HCEC 1CT (cell line): Measurements from ENCODE around the gene SLC30A2.

ENCODE experiments used
- DNase-seq: peaks from one replicate; pipeline ENCODE4 v3.0.0-alpha.2; 2017

Gene SLC30A2

DNA sequence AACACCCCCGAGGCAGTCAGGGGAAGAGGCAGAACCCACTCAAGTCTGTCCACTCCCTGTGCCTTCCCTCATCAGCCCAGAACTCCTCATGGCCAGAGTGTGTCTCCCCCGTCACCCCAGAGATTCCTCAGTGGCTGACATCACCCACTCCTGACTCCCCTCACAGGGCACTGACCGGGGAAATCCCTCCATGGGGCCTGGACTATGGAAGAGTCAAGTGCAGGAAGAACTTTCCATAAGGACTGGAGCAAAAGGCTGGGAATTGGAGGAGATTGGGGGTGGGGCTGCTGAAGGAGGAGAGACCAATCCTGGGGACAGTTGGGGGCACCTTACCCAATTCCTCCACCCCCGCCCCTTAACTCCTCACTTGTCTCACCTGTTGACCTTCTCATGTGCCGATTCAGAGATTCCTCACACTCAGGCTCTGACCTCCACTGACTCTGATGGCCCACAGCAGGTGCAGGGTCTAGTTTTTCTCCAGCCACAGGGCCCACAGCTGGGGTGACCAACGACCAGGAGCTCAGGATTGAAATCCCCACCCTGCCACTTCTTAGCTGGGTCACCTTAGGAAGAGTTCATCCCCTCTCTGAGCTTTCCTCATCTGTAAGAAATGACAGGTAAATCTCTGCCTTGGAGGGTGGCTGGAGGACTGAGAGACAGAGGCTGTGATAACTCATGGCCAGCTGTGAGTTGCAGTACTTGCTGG lies 24.8 kb downstream of the SLC30A2 start:
- DNase-seq, result peak; percentile 31

DNA sequence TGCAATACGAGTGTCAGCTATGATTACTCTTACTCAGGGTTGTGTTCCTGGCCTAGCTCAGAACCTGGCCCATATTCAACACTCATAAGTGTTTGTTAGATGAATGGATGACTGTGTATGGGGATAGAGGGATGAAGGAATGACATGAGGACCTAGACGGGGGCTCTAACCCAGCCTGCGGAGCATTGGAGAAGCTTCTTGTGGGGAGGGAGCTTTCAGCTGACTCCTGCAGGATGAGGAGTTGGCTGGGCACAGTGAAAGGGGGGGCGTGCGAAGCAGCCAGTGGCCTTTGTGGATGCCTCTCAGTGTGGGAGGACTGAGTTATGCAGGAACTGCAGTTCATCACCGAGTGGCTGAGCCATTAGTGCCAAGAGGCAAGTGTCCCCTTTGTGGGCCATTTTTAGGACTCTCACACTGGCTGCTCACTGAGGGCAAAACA lies 25.6 kb downstream of the SLC30A2 start:
- peak; percentile 39 for DNase-seq

DNA sequence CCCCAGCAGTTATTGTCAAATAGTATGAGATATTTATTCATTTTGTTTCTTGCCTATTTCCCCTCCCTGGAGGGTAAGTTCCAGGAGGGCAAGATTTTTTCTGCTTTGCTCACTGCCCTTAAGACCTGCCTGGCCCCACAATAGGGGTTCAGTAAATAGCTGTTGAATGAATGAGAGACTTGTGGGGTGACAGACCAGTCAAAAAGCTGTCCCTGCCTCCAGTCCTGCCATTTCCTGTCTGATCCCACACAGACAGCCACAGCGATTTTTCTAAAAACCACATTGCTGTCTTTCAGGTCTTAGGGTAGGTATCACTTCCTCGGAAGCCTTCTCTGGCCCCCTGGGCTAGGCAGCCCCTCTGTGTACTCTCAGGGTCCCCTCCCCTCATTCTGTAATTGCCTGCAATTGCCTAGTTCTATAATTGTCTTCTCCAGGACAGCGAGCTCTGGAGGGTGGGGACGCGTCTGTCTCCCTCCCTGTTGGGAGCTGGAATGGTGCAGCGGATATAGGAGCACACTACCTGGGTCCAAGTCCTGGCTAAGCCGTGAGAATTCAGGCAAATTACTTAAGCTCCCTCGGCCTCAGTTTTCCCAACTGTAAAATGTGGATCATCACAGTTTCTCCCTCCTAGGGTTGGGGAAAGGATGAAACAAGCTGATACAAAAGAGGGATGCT lies 26.1 kb downstream of the SLC30A2 start:
- peak; percentile 90 for DNase-seq

DNA sequence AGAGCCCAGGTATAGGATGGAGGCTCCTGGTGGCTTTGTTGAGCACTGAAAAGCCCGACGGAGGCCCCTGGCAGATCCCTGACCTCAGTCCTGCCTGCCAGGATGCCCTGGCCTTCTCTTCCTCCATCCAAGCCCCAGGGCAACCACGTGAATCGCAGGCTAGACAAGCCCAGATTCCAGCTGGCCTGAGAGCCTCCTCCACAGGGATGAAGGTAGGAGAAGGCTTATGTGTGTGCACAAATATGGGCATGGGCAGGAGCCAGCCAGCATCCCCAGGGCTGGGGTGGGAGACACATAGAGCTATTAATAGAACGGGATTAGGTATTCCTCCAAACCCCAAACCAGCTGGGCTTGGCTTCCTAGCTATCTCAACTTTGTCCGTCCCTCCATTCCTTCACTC lies 28.3 kb downstream of the SLC30A2 start:
- DNase-seq, result peak; percentile 62

DNA sequence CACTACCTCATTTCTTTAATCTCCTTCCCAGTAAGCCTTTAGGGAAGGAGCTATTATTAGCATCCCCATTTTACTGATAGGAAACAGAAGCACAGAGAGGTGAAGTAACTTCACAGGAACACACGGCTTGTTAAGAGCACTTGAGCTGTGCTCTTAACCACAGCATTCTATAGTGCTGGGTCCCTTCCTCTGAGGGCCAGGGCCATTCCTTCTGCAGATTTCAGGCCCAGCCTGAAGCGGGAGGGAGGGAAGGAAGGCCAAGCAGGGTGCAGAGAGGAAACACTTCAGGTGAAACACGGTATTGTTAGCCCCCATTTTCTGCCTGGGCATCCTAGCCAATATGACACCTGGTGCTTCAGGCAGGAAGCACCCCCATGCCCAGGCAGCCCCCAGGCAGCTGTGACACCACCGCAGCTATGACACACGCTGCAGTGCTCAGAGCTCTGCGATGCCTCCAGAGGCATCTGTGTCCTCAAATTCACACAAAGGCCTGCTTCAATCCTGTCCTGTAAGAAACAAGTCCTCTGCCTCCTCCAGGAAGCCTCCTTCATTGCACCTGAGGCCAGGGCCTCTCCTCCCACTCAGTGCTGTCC lies 28.9 kb downstream of the SLC30A2 start:
- DNase-seq, result no peak

DNA sequence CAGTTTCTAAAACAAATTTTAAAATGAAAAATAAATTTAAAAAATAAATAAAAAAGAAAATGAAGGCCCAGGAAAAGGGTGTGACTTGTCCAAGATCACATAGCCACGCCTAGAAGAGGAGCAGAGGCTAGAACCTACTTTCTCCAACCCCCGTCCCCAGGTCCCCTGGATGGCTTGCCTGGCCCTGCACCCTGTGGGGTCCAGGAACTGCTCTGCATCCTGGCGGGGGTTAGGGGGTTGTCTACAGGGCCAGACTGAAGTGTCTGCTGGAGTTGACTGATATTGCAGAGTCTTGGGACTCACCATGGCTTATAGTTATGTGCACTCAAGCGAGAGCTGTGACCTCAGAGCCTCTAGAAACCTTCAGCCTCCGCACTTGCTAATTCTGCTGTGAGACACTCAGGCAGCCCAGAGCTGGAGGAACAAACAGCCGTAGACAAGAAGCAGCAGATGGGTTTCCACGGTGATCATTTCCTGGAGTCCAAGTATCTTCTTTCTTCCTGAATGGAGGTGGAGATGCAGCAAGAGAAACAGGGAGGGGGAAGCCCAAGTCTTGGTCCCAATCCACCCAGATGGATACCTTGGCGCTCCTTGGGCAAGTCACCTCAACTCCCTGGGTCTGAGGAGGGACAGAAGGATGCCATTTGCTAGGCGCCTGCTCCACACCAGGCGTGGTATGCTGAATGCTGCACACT lies 29.5 kb downstream of the SLC30A2 start:
- no peak for DNase-seq

DNA sequence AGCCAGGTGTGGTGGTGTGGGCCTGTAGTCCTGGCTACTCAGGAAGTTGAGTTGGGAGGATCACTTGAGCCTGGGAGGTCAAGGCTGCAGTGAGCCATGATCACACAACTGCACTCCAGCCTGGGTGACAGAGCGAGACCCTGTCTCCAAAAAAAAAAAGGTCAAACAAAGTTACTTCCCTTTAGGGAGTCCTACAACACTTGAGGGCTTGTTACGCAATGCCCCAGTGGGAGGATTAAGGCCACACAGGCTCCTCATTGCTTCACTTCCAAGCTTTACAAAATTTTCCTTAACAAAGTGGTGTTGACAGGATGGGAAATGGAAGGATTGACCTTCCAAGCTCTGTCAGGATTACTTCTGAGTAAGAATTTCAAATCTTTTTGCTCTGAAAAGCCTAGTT lies 30.6 kb downstream of the SLC30A2 start:
- peak; percentile 68 for DNase-seq

DNA sequence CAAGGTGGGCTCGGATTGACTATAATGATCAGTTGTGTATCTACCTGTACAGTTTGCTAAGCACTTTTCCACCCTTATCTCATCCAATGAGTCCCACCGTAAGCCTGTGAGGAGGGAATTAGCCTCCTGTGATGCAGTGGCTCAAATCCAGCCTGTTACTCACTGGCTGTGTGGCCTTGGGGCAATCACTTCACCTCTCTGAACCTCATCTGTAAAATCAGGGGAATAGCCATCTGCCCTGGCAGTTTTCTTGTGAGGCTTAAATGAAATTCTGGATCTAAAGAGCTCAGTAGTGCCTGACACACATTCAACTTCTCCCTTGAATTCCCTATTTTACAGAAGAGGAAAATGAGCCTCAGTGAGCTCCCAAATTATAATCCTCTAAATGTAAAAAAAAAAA lies 31.7 kb downstream of the SLC30A2 start:
- no peak for DNase-seq

DNA sequence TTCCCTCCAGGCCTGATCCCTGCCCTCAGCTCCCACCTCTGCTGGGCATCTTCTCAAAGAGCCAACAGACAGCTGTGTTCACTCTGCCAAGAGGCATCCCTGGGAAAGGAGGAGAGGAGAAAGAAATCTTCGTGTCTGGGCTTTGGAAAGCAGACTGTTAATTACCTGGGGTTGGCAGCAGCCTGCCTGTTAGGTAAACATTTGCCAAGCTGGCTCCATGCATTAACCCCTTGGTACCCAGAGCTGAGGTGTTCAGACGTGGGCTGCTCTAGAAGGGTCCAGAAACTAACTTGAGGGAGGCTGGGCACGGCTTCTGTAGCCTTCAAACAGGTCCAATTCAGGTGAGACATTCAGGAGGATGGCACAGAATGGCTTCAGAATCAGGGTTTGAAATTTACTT lies 33.1 kb downstream of the SLC30A2 start:
- DNase-seq, result no peak

DNA sequence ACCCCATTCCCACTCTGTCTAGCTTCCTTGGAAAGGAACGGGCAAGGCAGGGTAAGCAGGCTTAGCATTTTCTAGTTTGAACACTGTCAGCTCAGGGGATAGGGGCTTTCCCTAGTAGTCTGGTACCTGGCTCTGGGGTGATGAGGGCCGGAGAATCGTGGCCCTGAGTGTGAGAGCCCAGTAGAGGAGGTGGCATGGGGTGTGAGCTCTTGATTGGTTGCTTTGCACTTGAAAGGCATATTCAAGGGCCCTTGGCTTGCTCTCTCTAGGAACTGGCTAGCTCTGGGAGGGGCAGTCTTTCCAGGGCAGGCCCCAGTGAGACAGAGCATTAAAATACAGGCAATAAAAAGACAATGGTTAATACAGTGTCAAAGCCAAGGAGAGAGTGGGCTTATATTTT lies 35.1 kb downstream of the SLC30A2 start:
- DNase-seq, result no peak

DNA sequence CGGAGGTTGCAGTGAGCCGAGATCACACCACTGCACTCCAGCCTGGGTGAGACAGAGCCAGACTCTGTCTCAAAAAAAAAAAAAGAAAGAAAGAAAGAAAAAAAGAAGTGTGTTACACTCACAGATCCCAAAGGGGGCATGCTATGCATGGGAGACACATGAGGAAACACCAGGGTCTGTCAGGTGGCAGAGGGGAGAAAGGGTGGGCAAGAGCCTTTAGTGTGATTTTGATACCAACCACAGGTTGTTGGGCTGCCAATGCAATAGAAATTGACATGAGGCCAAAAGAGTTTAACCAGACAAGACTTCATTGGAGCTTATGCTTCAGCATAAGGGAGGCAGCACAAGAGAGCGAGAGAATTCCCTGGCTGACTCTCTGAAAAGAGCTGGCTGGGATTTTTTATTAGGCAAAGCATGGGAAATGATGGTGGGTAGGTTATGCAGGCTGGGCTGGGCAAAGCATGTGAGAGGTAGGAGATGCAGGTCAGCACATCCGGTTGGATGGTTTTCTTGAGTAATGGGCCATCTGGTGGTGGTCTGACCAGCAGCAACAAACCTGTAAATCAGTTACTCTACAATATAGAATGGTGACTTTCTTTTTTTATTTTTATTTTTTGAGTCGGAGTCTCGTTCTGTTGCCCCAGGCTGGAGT lies 36.0 kb downstream of the SLC30A2 start:
- no peak for DNase-seq

DNA sequence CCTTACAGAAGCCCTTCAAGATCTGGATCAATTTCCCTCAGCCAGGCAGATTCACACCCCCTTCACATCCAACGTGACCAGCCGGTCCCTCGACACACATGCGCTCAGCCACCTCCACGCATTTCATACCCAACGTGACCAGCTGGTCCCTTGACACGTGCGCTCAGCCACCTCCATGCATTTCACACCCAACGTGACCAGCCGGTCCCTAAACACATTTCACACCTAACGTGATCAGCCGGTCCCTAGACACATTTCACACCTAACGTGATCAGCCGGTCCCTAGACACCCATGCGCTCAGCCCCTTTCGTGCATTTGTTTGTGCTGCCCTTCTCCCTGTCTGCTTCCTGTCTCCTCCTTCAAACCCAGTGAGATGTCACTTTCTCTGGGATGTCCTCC lies 39.2 kb downstream of the SLC30A2 start:
- no peak for DNase-seq

DNA sequence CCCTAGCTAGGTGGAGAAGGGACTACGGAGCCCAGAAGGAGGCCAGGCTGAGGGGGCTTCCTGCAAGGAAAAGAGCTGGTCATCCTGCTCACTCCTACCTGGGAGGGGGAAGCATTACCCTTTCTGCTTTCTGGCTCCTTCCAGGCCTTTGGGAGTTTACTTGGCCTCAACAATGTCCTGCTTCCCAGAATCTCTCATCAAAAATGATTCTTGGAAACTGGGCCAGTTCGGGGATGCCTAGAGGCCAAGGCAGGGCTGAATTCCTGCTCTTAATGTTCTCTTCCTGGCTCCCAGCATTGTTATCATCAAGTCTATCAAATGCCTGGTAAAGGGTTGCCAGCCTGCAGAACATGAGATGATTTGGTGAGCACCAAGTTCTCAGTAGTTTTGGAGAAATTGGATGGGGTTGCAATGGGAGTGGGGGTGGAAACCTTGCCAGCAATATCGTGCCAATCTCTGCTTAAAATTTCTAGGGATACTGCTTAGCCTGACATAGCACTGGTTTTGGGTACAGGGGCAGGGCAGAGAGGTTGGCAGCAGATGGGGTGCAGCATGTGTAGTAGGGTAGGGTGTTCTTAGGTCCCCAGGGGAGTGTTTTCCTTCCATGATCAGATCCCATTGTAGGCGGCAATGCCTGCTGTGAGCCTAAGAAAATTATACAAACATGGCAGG lies 40.3 kb downstream of the SLC30A2 start:
- DNase-seq, result no peak

DNA sequence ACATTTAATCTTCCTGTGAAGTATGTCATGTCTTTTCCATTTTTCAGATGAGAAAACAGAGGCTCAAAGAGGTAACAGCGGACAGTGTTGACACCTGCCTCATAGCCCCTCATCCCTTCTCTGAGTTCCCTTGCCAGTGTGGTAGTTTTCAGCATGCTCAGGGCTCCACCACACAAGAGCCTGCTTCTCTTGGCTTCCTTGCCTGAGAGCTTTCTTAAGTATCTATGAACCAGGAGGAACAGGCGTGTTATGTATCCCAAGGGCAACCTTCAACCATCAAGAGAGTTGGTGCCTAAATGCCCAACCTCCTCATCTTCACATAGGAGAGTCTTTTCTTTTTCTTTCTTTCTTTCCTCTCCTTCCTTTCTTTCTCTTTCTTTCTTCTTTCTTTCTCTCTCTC lies 42.2 kb downstream of the SLC30A2 start:
- no peak for DNase-seq

DNA sequence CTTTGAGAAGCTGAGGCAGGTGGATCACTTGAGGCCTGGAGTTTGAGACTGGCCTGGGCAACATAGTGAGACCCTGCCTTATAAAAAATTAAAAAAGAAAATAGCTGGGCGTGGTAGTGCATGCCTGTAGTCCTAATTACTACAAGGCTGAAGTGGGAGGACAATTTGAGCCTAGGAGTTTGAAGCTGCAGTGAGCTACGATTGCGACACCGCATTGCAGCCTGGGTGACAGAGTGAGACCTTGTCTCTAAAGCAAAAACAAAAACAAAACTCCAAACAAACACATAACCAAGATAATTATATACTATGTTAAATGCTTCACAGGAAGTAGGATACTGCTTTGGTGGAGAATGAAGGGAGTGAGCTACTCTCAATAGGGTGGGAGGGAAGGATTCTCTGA lies 42.7 kb downstream of the SLC30A2 start:
- no peak for DNase-seq

DNA sequence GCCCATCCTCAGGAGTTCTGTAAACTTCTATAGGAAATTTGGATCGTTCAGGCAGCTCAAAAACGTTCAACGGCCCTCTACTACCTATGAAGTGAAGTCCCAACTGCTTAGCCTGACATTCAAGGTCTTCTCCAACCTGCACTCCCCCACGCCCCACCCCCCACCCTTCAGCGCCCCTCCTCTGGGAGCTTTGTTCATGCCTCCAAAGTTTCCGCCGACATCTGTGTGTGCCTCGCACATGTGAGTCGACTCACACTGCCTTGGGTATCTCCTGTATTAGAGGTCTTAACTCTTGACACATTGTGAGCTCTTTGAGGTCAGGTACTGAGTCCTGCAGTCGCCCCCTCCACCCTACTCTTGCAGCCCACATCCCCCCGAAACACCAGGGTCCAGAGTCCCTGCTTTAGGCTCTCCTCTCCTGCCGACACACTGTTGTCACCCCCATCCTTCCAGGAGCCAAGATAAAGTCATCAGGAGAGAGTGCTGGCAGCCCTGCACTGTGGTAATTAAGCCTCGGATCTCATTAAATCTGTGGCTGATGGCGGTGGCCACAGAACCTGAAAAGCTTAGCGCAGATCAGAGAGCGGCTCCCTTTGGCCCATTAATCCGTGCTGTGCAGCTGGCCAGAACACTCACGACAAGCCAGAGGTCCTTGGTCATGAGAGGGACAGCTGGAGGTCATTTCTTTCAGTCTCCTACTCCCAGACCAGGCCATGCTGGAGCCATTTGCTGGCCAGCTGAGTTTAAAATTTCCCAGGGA lies 46.7 kb downstream of the SLC30A2 start:
- DNase-seq, result no peak

DNA sequence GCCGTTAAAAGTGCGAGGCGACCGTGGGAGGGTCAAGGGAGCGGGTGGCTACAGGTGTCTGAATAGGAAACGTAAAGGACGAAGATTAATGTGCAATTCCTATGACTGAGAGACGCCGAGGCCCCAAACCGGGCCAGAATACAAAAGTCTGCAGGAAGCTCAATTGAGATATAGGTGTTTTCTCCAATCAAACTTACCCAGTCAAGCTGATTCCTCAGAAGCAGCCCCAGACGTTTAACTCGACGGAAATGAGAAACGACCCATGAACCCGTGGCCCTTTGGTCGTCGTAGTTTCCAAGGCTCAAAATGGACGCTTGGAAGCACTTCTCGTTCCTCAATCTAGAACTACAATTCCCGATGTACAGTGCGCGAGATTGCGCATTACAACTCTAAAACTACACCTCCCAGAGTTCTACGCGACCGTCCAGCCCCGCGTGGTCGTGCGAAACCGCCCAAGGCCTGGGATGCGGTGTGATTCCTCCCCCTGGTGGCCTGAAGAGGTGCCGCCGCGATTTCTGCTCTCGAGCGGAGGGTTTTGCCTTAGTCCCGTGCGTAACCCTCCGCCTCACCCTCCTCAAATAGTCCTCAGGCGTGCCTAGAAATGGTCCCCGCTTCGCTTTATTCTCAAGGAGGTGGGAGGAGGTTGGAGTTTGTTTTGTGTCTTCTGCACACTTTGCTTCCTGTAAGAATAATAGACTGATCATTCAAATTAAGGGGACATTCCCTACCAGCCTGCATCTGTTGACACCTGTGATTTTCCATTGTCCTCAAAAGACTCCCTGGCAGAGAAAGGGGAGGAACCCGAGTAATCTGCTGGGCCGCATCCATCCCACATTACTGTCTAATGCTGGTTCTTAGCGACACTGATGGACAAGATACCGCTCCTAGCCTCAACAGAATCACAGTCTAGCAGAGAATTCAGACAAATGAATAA lies 47.8 kb downstream of the SLC30A2 start, which contains the start of gene PAFAH2:
PAFAH2 (minus strand) TSS at position 236 of the 934 bp plus-strand sequence. CDS start 7,247 bp downstream, outside the sequence.
- DNase-seq, result peak; percentile 98

DNA sequence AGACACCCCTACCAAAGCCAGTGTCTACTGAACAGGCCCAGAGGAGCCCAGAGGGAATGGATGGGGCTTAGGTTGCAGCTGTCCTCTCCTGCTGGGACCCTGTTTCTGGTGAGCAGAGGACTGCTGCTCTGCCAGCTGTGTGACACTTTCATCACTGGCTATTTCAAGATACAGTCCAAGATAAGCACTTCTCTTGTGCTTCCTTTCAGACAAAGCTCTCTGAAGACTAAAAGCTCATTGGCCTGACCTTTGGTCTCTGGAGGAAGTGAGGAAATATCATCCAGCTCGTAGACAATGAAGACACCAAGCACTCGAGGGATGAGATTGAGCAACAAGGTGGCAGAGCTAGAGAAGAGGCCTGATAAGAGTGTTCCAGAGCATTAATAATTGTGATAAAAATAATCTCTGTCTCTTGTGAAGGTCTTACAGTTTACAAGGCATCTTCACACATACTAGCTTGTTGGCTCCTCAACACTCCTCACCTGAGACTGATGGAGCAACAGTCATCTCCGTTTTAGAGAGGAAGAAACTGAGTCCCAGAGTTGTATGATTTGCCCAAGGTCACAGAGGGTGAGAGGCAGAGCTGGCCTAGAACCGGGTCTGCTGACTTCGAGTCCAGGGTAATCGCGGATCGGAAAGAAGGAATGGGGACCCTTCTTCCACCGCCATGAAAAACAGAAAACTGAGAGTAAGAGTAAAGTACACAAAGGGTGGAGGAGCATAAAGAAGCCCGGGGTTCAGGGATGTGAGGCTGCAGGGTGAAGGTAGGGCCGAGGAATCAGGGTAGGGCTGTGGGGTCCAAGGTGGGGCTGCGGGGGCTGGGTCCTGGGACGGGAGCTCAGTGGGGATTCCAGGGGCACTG lies 48.7 kb downstream of the SLC30A2 start:
- peak; percentile 69 for DNase-seq

DNA sequence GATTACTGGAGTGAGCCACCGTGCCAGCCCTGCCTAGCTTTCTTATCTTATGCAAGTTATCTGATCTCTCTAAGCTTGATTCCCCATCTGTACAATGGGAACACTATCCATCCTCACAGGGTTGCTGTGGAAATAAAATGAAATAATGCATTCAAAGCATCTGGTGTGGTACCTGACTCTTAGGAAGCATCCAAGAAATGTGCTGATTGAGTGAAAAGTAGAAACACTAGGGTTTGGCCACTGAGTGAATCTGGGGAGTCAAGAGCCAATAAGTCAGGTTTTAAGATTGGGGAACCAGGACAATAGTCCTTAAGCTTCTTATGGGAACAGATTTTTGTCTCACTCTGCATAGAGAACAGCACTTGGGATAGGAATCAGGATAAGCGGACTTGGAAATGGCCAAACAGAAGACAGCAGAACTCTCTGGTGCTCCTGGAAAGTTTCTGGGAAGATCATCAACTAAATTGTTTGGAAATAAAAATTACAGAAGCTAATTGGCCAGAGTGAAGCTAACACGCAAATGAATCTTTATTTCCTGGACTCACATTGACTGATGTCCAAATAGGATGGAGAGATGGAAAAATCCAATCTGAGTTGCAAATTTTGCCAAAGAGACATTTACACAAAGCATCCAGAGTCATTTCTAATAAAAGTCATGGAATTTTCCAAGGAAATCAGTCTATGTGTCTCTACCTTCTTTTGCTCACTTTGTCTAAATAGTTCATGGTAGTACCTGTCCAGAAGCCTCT lies 51.3 kb downstream of the SLC30A2 start:
- DNase-seq, result no peak
